NCI-H1105 treated with DMSO at 0.1 percent for 48 hours (cell line): ENCODE measurements around the gene PARVB.

Source experiments
- DNase-seq: peaks from one replicate; lab custom pipeline; 2025; lab: John Stamatoyannopoulos, UW

The PARVB gene

GRCh38 chr22:44089717-44090570, 65.8 kb downstream of the PARVB start:
- DNase-seq: no peak

- no peak for DNase-seq
Measured at GRCh38 chr22:44090571-44090905, 66.4 kb downstream of the PARVB start.

GRCh38 chr22:44091021-44091721, 67.1 kb downstream of the PARVB start:
- no peak for DNase-seq

- no peak for DNase-seq
Measured at GRCh38 chr22:44091751-44092150, 67.6 kb downstream of the PARVB start.

GRCh38 chr22:44092636-44093220, 68.6 kb downstream of the PARVB start:
- no peak for DNase-seq

- no peak for DNase-seq
Measured at GRCh38 chr22:44093791-44094190, 69.7 kb downstream of the PARVB start.

- DNase-seq: no peak
Measured at GRCh38 chr22:44094751-44095302, 70.7 kb downstream of the PARVB start.

GRCh38 chr22:44096736-44097135, 72.6 kb downstream of the PARVB start:
- no peak for DNase-seq

GRCh38 chr22:44097263-44098020, 73.3 kb downstream of the PARVB start:
- no peak for DNase-seq

GRCh38 chr22:44098021-44098739, 74.1 kb downstream of the PARVB start:
- no peak for DNase-seq

- DNase-seq: no peak
Measured at GRCh38 chr22:44098966-44099530, 74.9 kb downstream of the PARVB start.

GRCh38 chr22:44099696-44100095, 75.6 kb downstream of the PARVB start:
- DNase-seq: no peak

- no peak for DNase-seq
Measured at GRCh38 chr22:44100411-44100810, 76.3 kb downstream of the PARVB start.

- no peak for DNase-seq
Measured at GRCh38 chr22:44102121-44102520, 78.0 kb downstream of the PARVB start.

GRCh38 chr22:44102856-44103255, 78.8 kb downstream of the PARVB start:
- no peak for DNase-seq

- DNase-seq: no peak
Measured at GRCh38 chr22:44103735-44104480, 79.8 kb downstream of the PARVB start.

- no peak for DNase-seq
Measured at GRCh38 chr22:44107340-44107739, 83.2 kb downstream of the PARVB start.

- no peak for DNase-seq
Measured at GRCh38 chr22:44108076-44108475, 84.0 kb downstream of the PARVB start.

- no peak for DNase-seq
Measured at GRCh38 chr22:44108806-44109385, 84.8 kb downstream of the PARVB start.

GRCh38 chr22:44109416-44109815, 85.3 kb downstream of the PARVB start:
- DNase-seq: no peak
